Activated B cell treated with CpG ODN at 0.5 μM for 24 hours (primary cell): Measurements from ENCODE around the gene GTF2I. TPM values are rescaled to one million over a fixed set of nuclear protein-coding genes. Genes with fewer than 3 reads are reported as not detected.
"Not testable (repeated sequence)": the region's sequence is repeated elsewhere in the genome, so short reads cannot be mapped to it uniquely, and the experiment has no call there.

Source experiments
- ATAC-seq: fragments of 200-7000 bp; cut with Tn5 transposase; one replicate; pipeline ENCODE4 v1.10.0; 2021; ENCODE audit warnings: low read depth, mild to moderate bottlenecking, moderate library complexity
- CTCF ChIA-PET: fragments of 350-600 bp; sonication (Branson Sonifier 250); formaldehyde crosslinking; loops from one replicate; lab custom pipeline; 2021; ENCODE audit warnings: antibody characterized with exemption; lab: Charles Lee
- POLR2A ChIA-PET: fragments of 350-600 bp; sonication (Branson Sonifier 250); formaldehyde crosslinking; loops from one replicate; lab custom pipeline; 2021; ENCODE audit warnings: antibody characterized with exemption; lab: Charles Lee
- DNase-seq: peaks from one replicate; pipeline ENCODE4 v3.0.0; 2022
- H3K27ac Mint-ChIP-seq: one replicate; pipeline ENCODE4 v1.8.0; 2020; ENCODE audit warnings: mixed read lengths
- H3K27me3 Mint-ChIP-seq: one replicate; pipeline ENCODE4 v1.8.0; 2021; ENCODE audit warnings: mixed read lengths
- H3K36me3 Mint-ChIP-seq: one replicate; pipeline ENCODE4 v1.8.0; 2021; ENCODE audit warnings: low read depth, mixed read lengths
- H3K4me1 Mint-ChIP-seq: one replicate; pipeline ENCODE4 v1.8.0; 2021; ENCODE audit warnings: mixed read lengths
- H3K4me3 Mint-ChIP-seq: one replicate; pipeline ENCODE4 v1.8.0; 2020; ENCODE audit warnings: mild to moderate bottlenecking, mixed read lengths
- H3K9me3 Mint-ChIP-seq: one replicate; pipeline ENCODE4 v1.8.0; 2020; ENCODE audit warnings: mixed read lengths
- intact Hi-C: fragments of 100-400 bp; cut with micrococcal nuclease; formaldehyde crosslinking; loops from one replicate; pipeline ENCODE4 v1.15.1; 2024
- total RNA-seq: library from RNA; stranded (reverse); gene quantifications from 2 replicates; pipeline ENCODE4 v1.2.3, GENCODE V29; 2022
- TF ChIP-seq, protein P1 (sequence below): fragments of 200-600 bp; IDR thresholded peaks from one replicate; pipeline ENCODE4 v1.8.0; 2022; ENCODE audit warnings: antibody characterized with exemption, mild to moderate bottlenecking

GTF2I gene
- total RNA-seq, 1 donor from 2014 or later = 299 TPM

GRCh38 chr7:74656837-74657691 is 454 bp upstream of the GTF2I start:
- H3K4me1 Mint-ChIP-seq = peaks cover 53% of the 10 kb centered on the region
- no peaks in the 10 kb centered on the region for H3K27me3 Mint-ChIP-seq
- TF ChIP-seq, protein P1, sequence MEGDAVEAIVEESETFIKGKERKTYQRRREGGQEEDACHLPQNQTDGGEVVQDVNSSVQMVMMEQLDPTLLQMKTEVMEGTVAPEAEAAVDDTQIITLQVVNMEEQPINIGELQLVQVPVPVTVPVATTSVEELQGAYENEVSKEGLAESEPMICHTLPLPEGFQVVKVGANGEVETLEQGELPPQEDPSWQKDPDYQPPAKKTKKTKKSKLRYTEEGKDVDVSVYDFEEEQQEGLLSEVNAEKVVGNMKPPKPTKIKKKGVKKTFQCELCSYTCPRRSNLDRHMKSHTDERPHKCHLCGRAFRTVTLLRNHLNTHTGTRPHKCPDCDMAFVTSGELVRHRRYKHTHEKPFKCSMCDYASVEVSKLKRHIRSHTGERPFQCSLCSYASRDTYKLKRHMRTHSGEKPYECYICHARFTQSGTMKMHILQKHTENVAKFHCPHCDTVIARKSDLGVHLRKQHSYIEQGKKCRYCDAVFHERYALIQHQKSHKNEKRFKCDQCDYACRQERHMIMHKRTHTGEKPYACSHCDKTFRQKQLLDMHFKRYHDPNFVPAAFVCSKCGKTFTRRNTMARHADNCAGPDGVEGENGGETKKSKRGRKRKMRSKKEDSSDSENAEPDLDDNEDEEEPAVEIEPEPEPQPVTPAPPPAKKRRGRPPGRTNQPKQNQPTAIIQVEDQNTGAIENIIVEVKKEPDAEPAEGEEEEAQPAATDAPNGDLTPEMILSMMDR = no peak
- peak overlapping the region; percentile 95 for H3K27ac Mint-ChIP-seq
- peaks cover 11% of the 10 kb centered on the region for H3K36me3 Mint-ChIP-seq
- ATAC-seq = peak; percentile 58
- peak overlapping the region; percentile 94 for H3K4me3 Mint-ChIP-seq
- POLR2A ChIA-PET = interaction anchor here (0.6 to 3.2 kb wide), 14 partner anchors 9 to 434 kb away, joined by 3 to 19 read pairs (median 6); no protein-coding TSS in a partner anchor
- intact Hi-C loops = loop anchor here (1.0 to 10.0 kb wide), 6 partner anchors 8 to 1135 kb away; partner anchors contain the start of genes BAZ1B and CLIP2
- peak; percentile 96 for DNase-seq
- CTCF ChIA-PET = interaction anchor here (0.9 to 1.5 kb wide), 2 partner anchors 8 to 28 kb away, joined by 3 read pairs; no protein-coding TSS in a partner anchor
- H3K9me3 Mint-ChIP-seq = no peaks in the 10 kb centered on the region

GRCh38 chr7:74658178-74659004 is 873 bp downstream of the GTF2I start:
- TF ChIP-seq, protein P1 = no peak
- Mint-ChIP-seq H3K27me3 (no peaks in the 10 kb centered on the region), H3K9me3 (no peaks in the 10 kb centered on the region), H3K36me3 (peaks cover 13% of the 10 kb centered on the region), H3K4me1 (peaks cover 65% of the 10 kb centered on the region), H3K27ac (peak overlapping the region; percentile 97), H3K4me3 (peak overlapping the region; percentile 87)
- ChIA-PET POLR2A (interaction anchor here (0.6 to 3.2 kb wide), 12 partner anchors 8 to 565 kb away, joined by 3 to 19 read pairs (median 6); no protein-coding TSS in a partner anchor), CTCF (no interaction called here)
- intact Hi-C loops = loop anchor here (2.0 to 10.0 kb wide), 5 partner anchors 34 to 1136 kb away; partner anchors contain the start of genes BAZ1B, CLIP2 and GTF2IRD1
- DNase-seq (peak; percentile 93), ATAC-seq (peak; percentile 47)

DNA sequence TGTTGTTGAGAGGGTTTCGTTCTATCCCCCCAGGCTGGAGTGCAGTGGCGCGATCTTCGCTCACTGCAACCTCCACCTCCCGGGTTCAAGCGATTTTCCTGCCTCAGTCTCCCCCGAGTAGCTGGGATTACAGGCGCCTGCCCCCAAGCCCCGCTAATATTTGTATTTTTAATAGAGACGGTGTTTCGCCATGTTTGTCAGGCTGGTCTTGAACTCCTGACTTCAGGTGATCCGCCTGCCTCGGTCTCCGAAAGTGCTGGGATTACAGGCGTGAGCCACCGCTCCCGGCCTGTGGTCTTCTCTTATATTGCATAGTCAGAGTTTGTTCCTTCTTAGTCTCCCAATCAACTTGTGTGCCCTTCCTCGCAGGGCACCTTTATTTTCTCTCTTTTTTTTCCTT is 2.7 kb downstream of the GTF2I start:
- H3K27me3 Mint-ChIP-seq, ATAC-seq, CTCF ChIA-PET, H3K9me3 Mint-ChIP-seq: not testable (repeated sequence)
- DNase-seq = peak; percentile 18
- Mint-ChIP-seq H3K4me3 (peak overlapping the region; percentile 87), H3K27ac (peak overlapping the region; percentile 97), H3K36me3 (peaks cover 21% of the 10 kb centered on the region), H3K4me1 (peaks cover 74% of the 10 kb centered on the region)
- intact Hi-C loops = loop anchor here (2.0 kb wide), 1 partner anchor 35 kb away; no protein-coding TSS in a partner anchor
- POLR2A ChIA-PET = interaction anchor here (0.5 to 1.8 kb wide), 5 partner anchors 10 to 102 kb away, joined by 3 to 15 read pairs (median 6); no protein-coding TSS in a partner anchor

DNA sequence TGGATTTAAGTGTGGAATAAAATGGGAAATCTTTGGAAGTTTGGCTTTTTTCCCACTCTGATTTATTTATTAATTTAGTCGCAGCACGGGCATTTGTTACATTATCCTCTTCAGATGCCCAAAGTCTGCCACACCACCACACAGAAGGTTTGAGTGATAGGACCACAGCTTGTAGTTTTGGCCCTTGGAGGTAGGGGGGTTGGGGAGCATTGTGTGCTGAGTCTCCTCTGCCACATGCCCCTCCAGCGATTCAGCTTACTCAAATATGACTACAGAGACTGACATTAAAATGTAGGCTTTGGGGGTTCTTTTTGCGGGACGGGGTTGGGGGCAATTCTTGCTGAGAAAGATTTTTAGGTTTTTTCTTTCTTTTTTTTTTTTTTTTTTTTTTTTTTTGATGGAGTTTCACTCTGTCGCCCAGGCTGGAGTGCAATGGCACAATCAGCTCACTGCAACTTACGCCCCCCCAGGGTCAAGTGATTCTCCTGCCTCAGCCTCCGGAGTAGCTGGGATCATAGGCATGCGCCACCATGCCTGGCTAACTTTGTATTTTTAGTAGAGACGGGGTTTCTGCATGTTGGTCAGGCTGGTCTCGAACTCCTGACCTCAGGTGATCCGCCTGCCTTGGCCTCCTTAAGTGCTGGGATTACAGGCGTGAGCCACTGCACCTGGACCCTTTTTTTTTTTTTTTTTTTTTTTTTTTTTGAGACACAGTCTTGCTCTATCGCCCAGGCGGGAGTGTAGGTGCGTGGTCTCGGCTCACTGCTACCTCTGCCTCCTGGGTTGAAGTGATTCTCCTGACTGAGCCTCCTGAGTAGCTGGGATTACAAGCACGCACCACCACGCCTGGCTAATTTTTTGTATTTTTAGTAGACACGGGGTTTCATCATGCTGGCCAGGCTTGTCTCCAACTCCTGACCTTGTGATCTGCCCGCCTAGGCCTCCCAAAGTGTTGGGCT is 4.6 kb downstream of the GTF2I start:
- POLR2A ChIA-PET = interaction anchor here (0.6 to 3.5 kb wide), 10 partner anchors 8 to 431 kb away, joined by 3 to 30 read pairs (median 8); no protein-coding TSS in a partner anchor
- peak overlapping the region; percentile 87 for H3K4me3 Mint-ChIP-seq
- H3K36me3 Mint-ChIP-seq = peaks cover 35% of the 10 kb centered on the region
- DNase-seq, ATAC-seq, H3K9me3 Mint-ChIP-seq, H3K27me3 Mint-ChIP-seq: not testable (repeated sequence)
- peaks cover 79% of the 10 kb centered on the region for H3K4me1 Mint-ChIP-seq
- H3K27ac Mint-ChIP-seq = peak overlapping the region; percentile 97
- intact Hi-C loops = loop anchor here (1.0 to 2.0 kb wide), 3 partner anchors 12 to 446 kb away; no protein-coding TSS in a partner anchor
- CTCF ChIA-PET = interaction anchor here (1.9 kb wide), 1 partner anchor 9 kb away, joined by 7 read pairs; no protein-coding TSS in a partner anchor

GRCh38 chr7:74665296-74665938 is 7.9 kb downstream of the GTF2I start:
- peaks cover 44% of the 10 kb centered on the region for H3K36me3 Mint-ChIP-seq
- ATAC-seq = no peak
- peak overlapping the region; percentile 38 for H3K4me3 Mint-ChIP-seq
- no peak for DNase-seq
- H3K4me1 Mint-ChIP-seq = peaks cover 85% of the 10 kb centered on the region
- ChIA-PET POLR2A (interaction anchor here (1.6 to 4.1 kb wide), 2 partner anchors 9 to 15 kb away, joined by 6 to 19 read pairs; partner anchors contain the start of gene GTF2I), CTCF (interaction anchor here (0.6 to 1.2 kb wide), 4 partner anchors 9 to 216 kb away, joined by 3 read pairs; no protein-coding TSS in a partner anchor)
- H3K27ac Mint-ChIP-seq = peak overlapping the region; percentile 78
- H3K27me3 Mint-ChIP-seq = no peaks in the 10 kb centered on the region
- TF ChIP-seq, protein P1 = no peak
- no peaks in the 10 kb centered on the region for H3K9me3 Mint-ChIP-seq
- intact Hi-C loops = loop anchor here (1.0 kb wide), 1 partner anchor 8 kb away; the partner anchor contains the start of gene GTF2I

DNA sequence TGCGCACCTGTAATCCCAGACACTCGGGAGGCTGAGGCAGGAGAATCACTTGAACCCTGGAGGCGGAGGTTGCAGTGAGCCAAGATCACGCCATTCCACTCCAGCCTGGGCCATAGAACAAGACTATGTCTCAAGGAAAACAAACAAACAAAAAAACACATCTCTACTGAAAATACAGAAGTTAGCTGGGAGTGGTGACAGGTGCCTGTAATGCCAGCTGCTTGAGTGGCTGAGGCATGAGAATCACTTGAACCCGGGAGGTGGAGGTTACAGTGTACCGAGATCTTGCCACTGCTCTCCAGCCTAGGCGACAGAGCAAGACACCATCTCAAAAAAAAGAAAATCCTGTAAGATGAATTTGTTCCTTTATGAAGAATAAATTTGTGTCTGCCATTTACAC is 9.5 kb downstream of the GTF2I start:
- Mint-ChIP-seq H3K36me3 (peaks cover 38% of the 10 kb centered on the region), H3K27ac (peak overlapping the region; percentile 78), H3K4me1 (peaks cover 81% of the 10 kb centered on the region)
- H3K4me3 Mint-ChIP-seq, DNase-seq, H3K9me3 Mint-ChIP-seq, CTCF ChIA-PET, H3K27me3 Mint-ChIP-seq, intact Hi-C loops: not testable (repeated sequence)
- POLR2A ChIA-PET = interaction anchor here (1.2 to 4.1 kb wide), 2 partner anchors 8 to 11 kb away, joined by 3 to 19 read pairs; partner anchors contain the start of gene GTF2I
- ATAC-seq = peak; percentile 15

DNA sequence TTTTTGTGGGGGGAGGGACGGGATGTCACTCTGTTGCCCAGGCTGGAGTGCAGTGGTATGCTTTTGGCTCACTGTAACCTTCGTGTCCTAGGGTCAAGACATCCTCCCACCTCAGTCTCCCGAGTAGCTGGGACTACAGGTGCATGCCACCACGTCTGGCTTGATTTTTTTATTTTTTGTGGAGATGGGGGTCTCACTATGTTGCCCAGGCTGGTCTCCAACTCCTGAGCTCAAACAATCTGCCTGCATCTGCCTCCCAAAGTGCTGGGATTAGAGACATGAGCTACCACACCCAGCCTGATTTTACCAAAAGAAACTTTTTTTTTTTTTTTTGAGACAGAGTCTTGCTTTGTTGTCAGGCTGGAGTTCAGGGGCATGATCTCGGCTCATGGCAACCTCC is 10.0 kb downstream of the GTF2I start:
- POLR2A ChIA-PET = interaction anchor here (0.7 to 4.1 kb wide), 3 partner anchors 8 to 102 kb away, joined by 3 to 19 read pairs (median 4); partner anchors contain the start of gene GTF2I
- intact Hi-C loops, H3K4me3 Mint-ChIP-seq, DNase-seq, CTCF ChIA-PET, H3K27me3 Mint-ChIP-seq, H3K9me3 Mint-ChIP-seq, ATAC-seq: not testable (repeated sequence)
- Mint-ChIP-seq H3K4me1 (peaks cover 81% of the 10 kb centered on the region), H3K27ac (peak overlapping the region; percentile 78), H3K36me3 (peaks cover 41% of the 10 kb centered on the region)
